SKM-1 treated with dmso at 0.1 percent for 144 hours (cell line): ENCODE measurements around the gene LAPTM5.

Experiments used
- DNase-seq: peaks from one replicate; lab custom pipeline; 2025; ENCODE audit not compliant: unreplicated experiment; lab: John Stamatoyannopoulos, UW

Gene LAPTM5

DNA sequence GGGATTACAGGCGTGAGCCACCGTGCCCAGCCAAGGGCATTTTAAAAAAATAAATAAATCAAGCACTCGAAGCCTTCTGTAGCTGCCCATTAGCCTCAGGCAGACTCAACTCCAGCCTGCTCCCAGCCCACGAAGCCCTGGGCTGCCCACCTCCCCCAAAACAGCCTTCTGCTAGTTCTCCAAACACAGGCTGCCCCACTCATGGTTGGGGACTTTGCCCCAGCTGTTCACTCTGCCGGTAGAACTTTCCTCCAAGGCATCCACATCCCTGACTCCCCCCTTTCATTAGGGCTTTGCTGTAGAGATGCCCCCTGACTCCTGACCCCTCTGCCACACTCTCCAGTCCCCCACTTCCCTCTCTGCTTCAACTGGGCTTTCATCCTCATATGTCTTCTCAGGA, 29.7 kb upstream of the LAPTM5 start:
- DNase-seq: no peak

DNA sequence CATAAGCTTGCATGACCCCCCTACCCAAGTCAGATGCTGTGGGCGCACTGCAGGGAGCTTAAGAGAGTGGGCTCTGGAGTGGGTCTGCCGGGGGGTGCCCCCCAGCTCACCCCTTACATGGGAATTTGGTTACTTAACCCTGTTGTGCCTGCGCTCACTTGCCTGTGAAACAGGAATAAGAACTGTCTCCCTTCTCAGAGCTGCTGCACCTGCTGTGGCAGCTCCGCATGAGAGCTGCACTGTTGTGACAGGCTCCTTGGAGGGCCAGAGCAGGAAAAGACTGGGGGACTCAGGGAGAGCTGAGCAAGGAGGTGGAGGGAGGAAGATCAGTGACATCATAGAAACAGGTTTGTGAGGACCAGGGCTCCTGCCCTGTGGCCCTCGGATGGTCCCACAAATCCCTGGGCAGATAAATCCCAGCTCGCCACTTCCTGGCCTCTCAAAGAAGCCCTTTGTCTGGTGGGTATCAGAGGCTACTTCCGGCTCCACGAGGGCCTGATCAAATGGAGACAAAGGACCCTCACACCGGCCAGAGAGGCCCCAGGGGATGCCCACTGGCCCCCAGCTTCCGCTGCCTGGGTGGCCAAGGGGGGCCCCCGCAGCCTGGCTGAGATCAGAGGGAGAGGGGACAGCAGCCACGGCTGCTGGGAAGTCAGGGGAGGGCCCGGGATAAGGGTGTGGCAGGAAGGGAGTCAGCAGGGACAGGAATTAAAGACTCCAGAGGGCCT, 28.9 kb upstream of the LAPTM5 start:
- no peak for DNase-seq

DNA sequence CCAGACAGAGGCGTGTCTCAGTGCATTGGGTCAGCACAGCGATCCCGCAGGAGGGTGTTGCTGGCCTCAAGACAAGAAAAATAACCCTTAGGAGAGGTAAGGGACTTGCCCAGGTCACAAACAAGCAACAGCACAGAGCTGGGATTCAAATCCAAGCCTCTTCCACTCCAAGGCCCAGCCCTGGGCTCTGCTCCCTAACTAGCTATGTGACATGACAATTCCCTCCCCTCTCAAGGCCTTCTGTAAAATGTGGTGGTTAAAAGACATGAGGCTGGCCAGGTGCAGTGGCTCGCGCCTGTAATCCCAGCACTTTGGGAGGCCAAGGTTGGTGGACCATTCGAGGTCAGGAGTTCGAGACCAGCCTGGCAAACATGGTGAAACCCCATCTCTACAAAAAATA, 28.1 kb upstream of the LAPTM5 start:
- DNase-seq: no peak

DNA sequence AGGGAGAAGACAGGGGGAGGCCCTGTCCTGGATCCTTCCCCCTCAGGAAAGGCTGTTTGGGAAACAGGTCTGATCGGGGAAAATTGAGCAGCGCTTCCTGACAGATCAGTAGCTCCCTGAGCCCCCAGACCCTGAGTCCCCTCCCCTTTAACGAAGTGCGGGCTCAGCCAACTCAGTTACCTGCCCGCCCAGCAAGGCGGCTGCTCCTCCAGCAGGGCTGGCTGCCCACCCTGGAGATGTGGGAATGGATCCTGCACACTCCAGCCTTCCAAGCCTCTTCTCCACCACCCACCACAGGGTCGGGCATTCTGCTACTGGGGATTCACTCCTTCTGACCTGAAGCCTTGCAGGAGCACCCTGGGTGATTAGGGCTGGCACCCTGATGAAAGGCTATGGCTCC, 27.6 kb upstream of the LAPTM5 start:
- no peak for DNase-seq

DNA sequence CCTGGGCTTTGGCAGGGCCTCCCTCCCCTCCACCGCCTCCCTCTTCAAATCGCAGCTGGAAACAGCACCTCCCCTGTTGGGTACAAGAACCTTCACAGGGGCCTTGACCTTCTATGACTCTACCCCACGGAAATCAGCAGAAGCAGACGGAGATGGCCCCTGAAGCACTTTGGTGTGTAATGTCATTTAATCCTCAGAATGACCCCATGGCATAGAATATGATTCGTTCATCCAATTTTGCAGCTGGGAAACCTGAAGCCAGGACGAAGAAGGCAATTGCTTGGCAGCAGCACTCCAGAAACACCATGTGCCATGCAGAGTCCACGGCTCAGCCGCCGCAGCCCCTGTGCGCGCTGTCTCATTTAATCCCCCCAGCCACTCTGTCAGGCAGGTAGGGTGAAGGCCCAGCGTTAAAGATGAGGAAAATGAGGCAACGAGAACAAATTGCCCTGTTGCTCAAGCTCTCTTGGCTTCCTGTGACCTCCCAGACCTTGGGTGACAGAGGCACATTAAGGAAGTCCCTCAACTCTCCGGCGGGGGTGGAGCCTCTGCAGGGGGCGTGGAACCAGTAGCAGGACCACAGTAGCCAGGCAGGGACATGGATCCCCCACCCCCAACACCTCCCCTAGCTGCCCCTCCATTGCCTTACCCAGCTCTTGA, 25.8 kb upstream of the LAPTM5 start:
- peak; percentile 92 for DNase-seq

DNA sequence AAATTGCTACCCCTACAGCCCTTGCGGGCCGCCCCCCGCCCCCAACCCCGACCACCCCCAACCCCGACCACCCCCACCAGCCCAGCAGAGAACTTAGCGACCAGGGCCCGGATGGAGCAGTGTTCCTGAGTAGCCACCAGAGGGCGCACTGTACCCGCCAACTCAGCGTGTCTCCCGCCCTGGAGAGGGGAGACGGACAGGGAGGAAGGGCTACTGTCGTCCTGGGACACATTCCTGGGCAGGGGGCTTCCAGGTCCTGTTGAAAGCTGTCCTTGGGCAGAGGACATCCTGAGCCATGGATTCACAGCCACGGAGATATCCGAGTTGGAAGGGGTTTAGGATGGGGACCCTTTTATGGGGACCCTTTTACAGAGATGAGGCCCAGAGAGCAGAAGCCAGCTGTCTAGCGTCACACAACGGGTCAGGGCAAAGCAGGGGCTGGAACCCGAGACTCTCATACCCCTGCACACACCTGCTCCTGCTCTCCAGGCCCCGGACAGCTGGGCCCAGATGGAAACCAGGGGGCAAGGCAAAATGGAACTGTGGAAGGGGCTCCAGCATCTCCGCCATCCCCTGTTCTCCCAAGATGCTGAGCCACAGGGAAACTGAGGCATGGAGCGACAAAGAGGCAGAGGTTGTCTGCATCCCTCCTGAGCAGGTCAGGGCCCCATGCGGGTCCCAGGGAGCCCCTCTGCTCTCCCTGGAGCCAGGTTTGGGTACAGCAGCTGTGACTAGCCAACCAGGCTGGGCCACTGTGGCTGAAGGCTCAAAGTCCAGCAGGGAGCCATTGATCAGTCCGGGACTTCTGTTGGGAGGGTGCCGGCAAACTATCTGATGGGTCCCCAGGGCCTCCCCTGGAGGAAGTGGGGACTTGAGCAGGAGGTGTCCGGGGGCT, 25.0 kb upstream of the LAPTM5 start:
- peak; percentile 49 for DNase-seq

DNA sequence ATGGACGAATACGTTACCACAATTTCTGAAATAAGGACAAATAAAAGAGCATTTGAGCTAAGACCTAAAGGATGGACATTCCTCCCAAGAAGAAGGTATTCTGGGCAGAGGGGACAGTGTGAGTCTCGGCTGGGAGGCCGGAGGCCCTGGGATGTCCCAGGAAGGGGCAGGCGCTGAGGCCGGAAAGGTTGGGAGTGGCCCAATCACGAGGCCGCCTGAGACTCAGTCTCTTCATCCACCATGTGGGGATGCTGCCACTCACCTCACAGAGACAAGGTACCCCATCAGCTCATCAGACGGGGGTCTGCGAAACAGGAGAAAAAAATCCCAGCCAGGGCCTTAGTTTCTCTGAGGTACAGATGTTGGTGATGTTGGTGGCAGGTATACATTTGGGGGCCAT, 24.3 kb upstream of the LAPTM5 start:
- DNase-seq: no peak

DNA sequence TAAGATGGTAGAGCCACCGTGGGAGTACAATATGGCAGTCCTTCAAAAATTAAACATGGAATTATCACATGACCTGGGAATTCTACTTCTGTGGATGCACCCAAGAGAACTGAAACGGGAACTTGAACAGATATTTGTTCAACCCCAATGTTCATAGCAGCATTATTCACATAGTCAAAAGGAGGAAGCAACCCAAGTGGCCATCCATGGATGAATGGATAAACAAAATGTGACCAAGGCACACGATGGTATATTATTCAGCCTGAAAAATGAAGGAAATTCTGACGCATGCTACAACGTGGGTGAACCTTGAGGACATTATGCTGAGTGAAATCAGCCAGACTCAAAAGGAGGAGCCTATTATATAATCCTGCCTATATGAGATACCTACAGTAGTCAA, 22.8 kb upstream of the LAPTM5 start:
- no peak for DNase-seq

DNA sequence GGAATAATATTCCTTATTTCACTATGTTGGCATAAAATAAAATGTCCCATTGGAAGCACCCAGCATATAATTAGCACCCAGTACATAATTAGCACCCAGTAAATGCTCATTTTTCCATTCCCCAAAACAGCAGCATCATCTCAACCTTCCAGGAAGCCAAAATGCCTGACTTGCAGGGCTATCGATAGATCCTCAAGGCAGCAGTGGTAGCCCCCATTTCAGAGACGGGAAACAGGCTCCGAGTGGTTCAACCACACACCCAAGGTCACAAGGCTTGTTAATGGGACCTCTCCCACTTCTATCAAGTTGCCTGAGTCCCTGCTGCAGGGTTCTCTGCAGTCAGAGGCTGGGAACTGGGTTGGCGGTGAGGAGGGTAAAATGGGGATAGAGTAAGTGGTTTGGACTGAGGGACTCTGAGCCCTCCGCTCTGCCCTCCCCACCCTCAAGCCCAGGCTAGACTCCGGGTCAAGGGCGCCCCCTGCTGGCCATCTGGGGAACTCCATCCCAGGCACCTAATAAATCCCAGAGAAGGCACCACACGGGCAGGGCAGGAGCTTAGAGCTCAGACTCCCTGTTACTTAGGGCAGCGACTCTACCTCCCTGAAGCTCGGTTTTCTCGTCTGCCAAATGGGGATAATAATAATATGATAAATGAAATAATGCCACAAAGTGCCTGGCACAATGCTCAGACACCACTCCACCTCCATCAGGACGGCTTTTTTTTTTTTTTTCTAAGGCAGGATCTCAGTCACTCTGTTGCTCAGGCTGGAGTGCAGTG, 21.9 kb upstream of the LAPTM5 start:
- peak; percentile 68 for DNase-seq

DNA sequence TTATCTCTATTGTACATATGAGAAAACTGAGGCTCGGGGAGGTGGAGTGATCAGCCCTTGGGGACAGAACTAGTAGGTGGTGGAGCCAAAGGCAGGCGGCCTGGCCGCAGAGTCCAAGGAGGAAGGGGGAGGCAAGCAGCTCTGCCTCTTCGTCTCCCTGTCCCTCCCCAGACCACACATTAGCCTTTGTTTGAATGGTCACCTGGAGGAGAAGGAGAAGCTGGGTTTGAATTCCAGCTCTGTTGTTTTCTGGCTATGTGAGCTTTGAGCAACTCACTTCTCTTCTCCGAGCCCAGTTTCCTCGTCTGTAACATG, 21.4 kb upstream of the LAPTM5 start:
- DNase-seq: no peak

DNA sequence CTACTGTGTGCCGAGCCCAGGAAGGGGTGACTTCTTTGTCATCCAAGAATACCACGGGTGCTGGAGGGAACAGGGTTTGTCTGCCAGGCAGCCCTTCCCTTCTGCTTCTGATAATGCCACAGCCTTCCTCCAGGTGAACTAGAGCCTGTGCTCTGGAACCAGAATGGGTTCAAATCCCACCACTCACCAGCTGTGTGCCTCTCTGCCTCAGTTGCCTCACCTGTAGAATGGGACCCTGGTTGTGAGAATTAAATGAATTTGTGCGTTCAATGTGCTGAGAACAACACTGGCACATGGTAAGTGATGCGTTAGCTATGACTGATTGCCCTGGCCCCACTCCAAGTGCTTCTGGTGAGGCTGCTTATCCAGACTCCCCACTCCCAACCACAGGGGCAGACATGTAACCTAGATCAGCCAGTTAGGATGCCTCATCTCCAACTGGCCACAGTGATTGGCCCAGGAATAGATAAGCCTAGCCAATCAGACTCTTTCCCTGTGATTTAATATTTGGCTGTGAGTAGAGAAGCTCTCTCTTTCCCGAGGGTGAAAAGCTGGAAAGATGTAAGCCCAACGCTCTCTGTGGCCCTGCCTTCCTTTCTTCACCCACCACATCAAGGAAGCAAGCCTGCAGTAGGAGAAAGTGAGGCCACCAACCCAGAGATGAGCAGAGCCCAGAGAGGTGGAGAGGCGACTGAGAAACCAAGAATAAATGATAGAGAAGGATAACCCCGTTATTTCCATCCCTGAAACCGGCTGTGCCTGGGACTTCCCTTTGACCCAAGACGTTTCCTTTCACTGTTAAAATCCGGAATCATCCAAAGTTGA, 20.8 kb upstream of the LAPTM5 start:
- no peak for DNase-seq

DNA sequence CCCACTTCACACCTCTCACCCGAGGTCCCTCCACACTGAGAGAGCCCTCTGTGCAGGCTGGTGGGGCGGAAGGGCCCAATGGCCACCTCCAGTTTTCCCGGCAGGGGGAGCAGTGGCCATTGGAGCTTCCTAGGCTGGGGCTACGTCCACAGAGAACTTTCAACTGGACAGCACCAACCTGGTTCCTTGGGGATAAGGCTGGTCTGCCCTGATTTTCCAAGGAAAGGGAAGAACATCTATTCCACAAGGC, 20.3 kb upstream of the LAPTM5 start:
- no peak for DNase-seq

DNA sequence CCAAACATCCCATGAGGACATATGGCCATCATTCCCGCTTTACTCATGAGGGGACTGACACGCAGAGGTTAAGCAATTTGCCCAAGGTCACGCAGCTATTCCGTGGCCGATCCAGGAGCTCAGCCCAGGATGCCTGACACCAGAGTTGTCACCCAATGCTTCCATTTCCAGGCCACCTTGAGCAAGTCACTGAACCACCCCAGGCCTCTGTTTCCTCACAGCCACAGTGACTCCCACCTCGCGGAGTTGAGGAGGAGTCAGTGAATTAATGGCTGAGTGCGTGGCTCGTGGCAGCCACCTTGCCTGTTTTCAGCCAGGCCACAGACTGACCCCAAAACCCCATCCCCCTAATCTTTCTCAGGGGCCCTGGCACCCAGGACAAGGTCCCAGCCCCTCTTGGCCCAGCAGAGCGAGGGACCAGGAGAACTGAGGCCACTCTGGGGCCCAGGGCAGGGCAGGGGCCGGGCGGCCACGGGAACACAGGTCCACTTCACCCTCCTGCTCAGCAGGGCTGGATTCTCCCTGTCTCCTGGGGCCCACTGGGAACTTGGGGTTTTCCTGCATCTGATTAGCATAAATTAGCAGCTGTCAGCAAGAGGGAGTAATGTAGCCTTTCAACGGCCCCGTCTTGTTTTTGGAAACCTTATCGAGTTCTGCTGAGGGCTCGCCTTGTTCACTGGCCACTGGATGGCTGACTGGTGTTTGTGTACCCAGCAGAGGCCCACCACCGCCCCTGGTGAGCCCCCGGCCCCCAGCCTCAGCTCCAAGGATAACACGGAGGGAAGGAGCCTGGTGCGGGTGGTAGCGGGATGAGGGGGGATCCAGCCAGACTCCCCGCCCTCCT, 19.7 kb upstream of the LAPTM5 start:
- no peak for DNase-seq

DNA sequence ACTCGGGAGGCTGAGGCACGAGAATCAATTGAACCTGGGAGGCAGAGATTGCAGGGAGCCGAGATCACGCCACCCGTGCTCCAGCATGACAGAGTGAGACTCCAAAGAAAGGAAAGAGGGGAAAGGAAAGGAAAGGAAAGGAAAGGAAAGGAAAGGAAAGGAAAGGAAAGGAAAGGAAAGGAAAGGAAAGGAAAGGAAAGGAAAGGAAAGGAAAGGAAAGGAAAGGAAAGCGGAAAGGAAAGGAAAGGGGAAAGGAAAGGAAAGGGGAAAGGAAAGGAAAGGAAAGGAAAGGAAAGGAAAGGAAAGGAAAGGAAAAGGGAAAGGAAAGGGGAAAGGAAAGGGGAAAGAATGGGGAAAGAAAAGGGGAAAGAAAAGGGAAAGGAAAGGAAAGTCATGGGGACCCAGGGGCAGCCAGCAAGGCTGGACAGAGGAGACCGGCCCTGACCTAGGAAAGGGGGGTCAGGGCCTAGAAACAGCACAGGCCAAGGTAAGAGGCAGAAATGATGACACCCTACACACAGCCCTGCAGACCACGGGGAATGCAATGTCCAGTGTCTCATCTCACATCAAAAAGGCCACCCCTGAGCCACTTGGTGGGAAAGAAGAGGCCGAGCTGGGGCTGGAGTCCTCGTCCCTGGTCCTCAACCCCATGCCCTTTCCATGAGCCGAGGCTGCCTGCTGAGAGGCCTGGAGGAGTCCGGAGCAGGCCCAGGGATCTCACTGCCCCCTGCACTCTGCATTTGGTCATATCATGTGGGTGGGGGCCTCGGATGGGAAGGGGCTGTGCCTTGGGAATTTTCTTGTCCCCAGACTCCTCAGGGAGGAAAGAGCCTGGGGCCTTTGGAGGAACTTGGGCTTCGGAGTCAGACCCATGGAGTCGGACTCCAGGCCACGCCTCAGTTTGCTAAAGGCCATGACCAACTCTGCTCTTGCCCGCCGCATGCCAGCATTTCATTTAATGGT, 18.8 kb upstream of the LAPTM5 start:
- DNase-seq: no peak

DNA sequence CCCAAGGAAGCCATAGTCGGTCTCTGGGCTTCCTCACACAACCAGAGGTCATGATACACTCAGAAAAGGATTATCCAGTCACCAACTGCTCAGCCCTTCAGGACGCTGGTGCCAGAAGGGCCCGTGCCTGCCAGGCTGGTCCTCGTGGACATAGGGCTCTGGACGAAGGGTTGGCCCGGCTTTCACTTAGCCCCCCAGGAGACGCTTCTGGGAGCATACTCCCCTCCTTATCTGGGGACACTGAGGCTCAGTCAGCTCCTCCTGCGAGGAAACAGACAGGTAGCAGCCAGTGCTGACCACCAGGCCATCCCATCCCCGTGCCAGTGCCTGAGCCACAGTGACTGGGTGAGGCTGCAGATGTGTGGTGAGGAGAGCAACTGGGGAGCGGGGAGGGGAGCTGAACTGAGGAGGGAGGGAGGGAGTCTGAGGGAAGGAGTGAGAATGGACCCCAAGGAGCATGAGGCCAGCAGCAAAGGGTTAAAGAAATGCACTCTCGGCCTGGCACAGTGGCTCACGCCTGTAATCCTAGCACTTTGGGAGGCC, 17.9 kb upstream of the LAPTM5 start:
- DNase-seq: no peak

DNA sequence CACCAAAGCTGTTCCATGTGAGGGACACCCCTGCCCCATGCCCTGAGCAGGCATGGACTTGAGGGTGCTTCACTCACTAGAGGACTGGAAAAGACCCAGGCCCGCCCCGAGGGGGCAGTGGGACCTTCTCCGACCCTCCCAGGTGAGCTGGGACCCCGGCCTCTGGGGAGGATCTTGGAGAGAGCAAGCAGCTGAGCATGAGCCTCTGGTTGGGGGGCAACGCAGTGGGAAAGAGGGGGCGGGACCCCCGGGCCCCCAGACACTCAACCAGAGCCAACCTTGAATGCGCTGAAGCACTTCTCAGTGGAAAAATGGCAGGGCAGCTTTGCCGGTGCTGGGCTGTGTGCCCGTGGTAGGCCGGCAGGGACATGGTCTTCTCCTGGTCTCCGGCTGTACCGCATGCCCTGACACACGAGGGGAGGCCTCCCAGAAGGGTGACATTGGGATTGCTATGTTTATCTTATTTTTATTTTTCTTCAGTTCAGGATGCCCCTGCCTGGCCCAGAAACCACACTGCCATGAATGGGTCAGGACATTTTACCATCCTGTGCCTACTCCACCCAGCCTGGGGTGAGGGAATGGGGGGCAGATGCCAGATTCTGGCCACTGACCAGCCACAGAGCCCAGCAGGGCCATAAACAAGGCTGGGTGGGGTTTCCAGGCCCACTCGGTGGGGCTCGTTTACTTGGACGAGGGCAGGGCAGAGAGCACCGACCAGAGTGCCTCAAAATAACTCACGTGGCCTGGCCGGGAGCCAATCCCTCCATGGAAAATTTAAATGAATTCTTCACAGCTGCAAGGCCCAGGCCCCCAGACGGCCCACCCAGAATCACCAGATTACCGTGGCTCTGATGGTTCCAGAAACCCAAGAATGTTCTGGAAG, 17.2 kb upstream of the LAPTM5 start:
- no peak for DNase-seq

DNA sequence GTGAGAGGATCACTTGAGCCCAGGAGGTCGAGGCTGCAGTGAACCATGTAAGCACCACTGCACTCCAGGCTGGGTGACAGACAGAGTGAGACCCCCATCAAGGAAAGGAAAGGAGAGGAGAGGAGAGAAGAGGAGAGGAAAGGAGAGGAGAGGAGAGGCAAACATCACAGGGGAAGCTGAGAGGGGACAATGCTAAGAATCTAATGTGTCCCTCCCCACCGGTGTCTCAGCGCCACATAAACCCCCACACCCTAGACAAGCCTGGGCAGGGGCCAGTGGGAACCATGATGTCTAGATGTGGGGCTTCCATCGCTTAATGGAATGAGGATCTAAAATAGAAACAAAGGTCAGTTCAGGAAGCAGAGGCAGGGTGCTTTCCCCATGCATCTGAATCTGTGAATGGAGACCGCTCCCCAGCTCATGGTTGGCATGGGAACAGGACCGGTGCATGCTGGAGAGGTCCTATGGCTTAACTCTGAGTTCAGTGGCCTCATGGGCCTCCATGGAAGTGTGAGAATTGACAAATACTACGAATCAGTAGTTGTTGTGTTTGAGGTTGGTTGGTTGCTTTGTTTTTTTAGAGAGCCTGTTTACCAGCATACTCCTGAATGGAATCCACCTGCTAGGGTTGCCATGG, 16.3 kb upstream of the LAPTM5 start:
- no peak for DNase-seq
